Putamen (tissue), 1 donor: ENCODE results near the gene TDRD15.
A peak's percentile ranks its signal among the peaks of the same experiment; 100 is the strongest.
"Not testable (repeated sequence)": the region's sequence is repeated elsewhere in the genome, so short reads cannot be mapped to it uniquely, and the experiment has no call there.

Experiments
- DNase-seq: peaks from one replicate; pipeline ENCODE4 v3.0.0-alpha.2; 2016; ENCODE audit warnings: low spot score

Gene TDRD15

GRCh38 chr2:21146638-21147037, 22.9 kb downstream of the TDRD15 start:
- no peak for DNase-seq

- DNase-seq = no peak
Observed at GRCh38 chr2:21148718-21149117, 24.9 kb downstream of the TDRD15 start.

GRCh38 chr2:21151234-21151633, 27.5 kb downstream of the TDRD15 start:
- DNase-seq = not testable (repeated sequence)

GRCh38 chr2:21155365-21156136, 31.8 kb downstream of the TDRD15 start:
- no peak for DNase-seq

GRCh38 chr2:21161122-21161521, 37.4 kb downstream of the TDRD15 start:
- DNase-seq = no peak

GRCh38 chr2:21161832-21162614, 38.3 kb downstream of the TDRD15 start:
- no peak for DNase-seq

GRCh38 chr2:21162615-21162878, 38.8 kb downstream of the TDRD15 start:
- no peak for DNase-seq

GRCh38 chr2:21163213-21163612, 39.4 kb downstream of the TDRD15 start:
- no peak for DNase-seq

- DNase-seq = no peak
Observed at GRCh38 chr2:21165350-21165749, 41.6 kb downstream of the TDRD15 start.

GRCh38 chr2:21175895-21176646, 52.3 kb downstream of the TDRD15 start:
- DNase-seq = peak; percentile 63

GRCh38 chr2:21181957-21182356, 58.2 kb downstream of the TDRD15 start:
- no peak for DNase-seq

GRCh38 chr2:21183306-21183705, 59.5 kb downstream of the TDRD15 start:
- DNase-seq = no peak

GRCh38 chr2:21183726-21184125, 60.0 kb downstream of the TDRD15 start:
- DNase-seq = no peak

GRCh38 chr2:21191535-21191934, 67.8 kb downstream of the TDRD15 start:
- DNase-seq = no peak
